Neutrophil (primary cell): ENCODE measurements around the gene NPPA.

ENCODE experiments used
- H3K27ac ChIP-seq: fragments of 200-600 bp; sonication (generic); 2 replicates; pipeline ENCODE4 v1.5.1; 2016; ENCODE audit warnings: mild to moderate bottlenecking, moderate library complexity
- H3K27me3 ChIP-seq: fragments of 200-600 bp; sonication (generic); 2 replicates; pipeline ENCODE4 v1.6.0; 2016; ENCODE audit warnings: mild to moderate bottlenecking
- H3K36me3 ChIP-seq: fragments of 200-600 bp; sonication (generic); 2 replicates; pipeline ENCODE4 v1.5.1; 2017
- H3K4me1 ChIP-seq, 2 experiments: fragments of 200-600 bp in 1 of 2; sonication (generic) in 1 of 2; 1 replicate in 1 of 2; 2 replicates in 1 of 2; pipeline versions ENCODE4 v1.5.1 to v1.6.1; 2013 to 2016; ENCODE audit warnings: low read depth in 1 of 2, low read length in 1 of 2, mild to moderate bottlenecking in 1 of 2, moderate library complexity in 1 of 2; ENCODE audit not compliant: control insufficient read depth in 1 of 2, insufficient read depth in 1 of 2
- H3K4me3 ChIP-seq, 2 experiments: fragments of 200-600 bp in 1 of 2; sonication (generic) in 1 of 2; 1 replicate in 1 of 2; 2 replicates in 1 of 2; pipeline ENCODE4 v1.5.1; 2013 to 2016; ENCODE audit warnings: low read depth in 1 of 2, low read length in 1 of 2, mild to moderate bottlenecking in 1 of 2, moderate library complexity in 1 of 2
- H3K9me3 ChIP-seq: fragments of 200-600 bp; sonication (generic); 2 replicates; pipeline ENCODE4 v1.5.1; 2016
- TF ChIP-seq, protein P1 (sequence below): fragments of 200-600 bp; sonication (generic); IDR thresholded peaks from 2 replicates; pipeline ENCODE4 v1.5.1; 2016; ENCODE audit warnings: antibody characterized with exemption

Gene NPPA

DNA sequence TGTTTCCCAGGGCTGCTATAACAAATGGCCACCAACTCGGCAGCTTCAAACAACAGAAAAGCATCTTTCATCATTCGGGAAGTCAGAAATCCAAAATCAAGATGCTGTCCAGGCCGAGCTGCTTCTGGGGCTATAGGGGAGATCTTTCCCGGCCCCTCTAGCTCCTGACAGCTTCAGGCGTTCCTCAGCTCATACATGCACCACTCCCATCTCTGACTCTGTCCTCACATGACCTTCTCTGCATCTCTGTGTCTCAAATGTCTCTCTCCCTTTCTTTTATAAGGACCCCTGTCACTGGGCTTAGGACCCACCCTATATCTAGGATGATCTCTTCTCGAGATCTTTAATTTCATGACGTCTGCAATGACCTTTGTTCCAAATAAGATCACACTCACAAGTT is 25.0 kb upstream of the NPPA start:
- no peak overlapping the region for H3K27ac ChIP-seq
- H3K36me3 ChIP-seq = no peaks in the 10 kb centered on the region
- H3K4me1 ChIP-seq = no peaks in the 10 kb centered on the region
- no peak overlapping the region for H3K4me3 ChIP-seq
- peaks cover 13% of the 10 kb centered on the region for H3K27me3 ChIP-seq
- TF ChIP-seq, protein P1, sequence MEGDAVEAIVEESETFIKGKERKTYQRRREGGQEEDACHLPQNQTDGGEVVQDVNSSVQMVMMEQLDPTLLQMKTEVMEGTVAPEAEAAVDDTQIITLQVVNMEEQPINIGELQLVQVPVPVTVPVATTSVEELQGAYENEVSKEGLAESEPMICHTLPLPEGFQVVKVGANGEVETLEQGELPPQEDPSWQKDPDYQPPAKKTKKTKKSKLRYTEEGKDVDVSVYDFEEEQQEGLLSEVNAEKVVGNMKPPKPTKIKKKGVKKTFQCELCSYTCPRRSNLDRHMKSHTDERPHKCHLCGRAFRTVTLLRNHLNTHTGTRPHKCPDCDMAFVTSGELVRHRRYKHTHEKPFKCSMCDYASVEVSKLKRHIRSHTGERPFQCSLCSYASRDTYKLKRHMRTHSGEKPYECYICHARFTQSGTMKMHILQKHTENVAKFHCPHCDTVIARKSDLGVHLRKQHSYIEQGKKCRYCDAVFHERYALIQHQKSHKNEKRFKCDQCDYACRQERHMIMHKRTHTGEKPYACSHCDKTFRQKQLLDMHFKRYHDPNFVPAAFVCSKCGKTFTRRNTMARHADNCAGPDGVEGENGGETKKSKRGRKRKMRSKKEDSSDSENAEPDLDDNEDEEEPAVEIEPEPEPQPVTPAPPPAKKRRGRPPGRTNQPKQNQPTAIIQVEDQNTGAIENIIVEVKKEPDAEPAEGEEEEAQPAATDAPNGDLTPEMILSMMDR = no peak
- H3K9me3 ChIP-seq = no peaks in the 10 kb centered on the region

DNA sequence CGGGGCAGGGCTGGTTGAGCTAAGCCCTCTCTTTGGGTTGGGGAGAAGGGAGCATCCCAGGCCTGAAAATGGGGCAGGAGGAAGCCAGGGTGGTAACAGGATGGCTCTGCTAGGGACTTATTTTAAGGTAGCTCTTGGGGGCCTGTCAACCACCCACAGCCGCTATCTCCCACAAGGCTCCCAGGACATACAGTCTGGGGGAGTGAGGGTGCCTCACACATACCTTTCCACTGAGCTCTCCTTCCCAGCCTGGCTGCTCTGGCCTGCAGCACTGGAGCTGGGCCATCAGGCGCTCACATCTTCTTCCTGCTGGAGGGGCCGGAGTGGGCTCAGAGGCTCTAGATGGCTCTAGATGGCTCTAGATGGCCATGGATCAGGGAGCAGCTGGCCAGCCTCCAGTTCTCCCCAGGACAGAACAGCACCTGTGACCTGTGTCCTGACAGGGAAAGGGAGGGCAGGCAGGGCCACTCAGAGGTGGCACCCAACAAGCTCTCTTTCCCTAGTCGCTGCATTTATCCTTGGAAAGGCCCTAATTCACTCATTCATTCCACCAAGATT is 22.1 kb upstream of the NPPA start:
- H3K9me3 ChIP-seq = no peaks in the 10 kb centered on the region
- TF ChIP-seq, protein P1 = no peak

DNA sequence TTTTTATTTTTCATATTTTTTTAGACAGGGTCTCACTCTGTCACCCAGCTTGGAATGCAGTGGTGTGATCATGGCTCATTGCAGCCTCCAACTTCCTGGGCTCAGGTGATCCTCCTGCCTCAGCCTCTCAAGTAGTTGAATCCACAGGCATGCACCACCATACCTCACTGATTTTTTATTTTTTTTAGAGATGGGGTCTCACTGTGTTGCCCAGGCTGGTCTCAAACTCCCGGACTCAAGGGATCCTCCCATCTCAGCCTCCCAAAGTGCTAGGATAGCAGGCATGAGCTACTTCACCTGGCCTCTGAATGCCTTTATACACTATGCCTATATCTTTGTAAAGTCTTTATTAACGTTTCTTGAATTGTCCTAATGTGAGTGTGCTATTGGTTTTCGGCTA is 21.5 kb upstream of the NPPA start:
- H3K9me3 ChIP-seq = no peaks in the 10 kb centered on the region
- no peak overlapping the region for H3K4me3 ChIP-seq
- H3K27ac ChIP-seq = no peak overlapping the region
- peaks cover 21% of the 10 kb centered on the region for H3K27me3 ChIP-seq
- no peaks in the 10 kb centered on the region for H3K36me3 ChIP-seq
- TF ChIP-seq, protein P1 = no peak
- H3K4me1 ChIP-seq = no peaks in the 10 kb centered on the region

More for the DNA sequence above, 22.1 kb upstream of the NPPA start:
- Histone ChIP-seq H3K4me3 (no peak overlapping the region), H3K27ac (no peak overlapping the region), H3K27me3 (peaks cover 16% of the 10 kb centered on the region), H3K4me1 (no peaks in the 10 kb centered on the region), H3K36me3 (no peaks in the 10 kb centered on the region)

DNA sequence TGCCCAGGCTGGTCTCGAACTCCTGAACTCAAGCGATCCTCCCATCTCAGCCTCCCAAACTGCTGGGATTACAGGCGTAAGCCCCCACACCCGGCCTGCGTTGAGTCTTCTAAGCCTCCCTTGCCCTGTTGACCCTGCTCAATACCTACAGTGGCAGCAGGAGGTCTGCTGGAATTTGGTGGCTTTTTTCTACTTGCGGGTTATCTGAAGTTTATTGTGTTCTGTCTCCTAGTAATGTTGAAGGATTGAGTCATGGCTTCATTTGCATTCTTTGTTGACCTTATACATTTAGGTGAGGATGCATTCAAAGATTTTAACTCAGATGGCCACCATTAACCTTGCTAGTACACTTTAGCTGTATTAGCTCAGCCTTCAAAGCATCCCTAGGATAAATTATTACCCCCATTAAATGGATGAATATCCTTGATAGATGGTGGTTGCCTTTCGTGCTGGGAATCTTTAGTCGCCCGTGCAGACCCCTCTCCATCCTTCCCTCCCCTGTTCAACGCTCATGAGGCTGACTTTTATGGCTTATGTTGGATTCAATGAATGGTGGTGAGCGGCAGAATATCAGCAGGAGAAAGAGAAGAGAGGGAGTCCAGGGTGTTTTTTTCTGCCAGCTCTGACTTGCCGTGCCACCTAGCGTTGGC is 20.9 kb upstream of the NPPA start:
- H3K27ac ChIP-seq = no peak overlapping the region
- H3K4me1 ChIP-seq = no peaks in the 10 kb centered on the region
- TF ChIP-seq, protein P1 = no peak
- no peaks in the 10 kb centered on the region for H3K9me3 ChIP-seq
- H3K36me3 ChIP-seq = no peaks in the 10 kb centered on the region
- H3K27me3 ChIP-seq = peaks cover 21% of the 10 kb centered on the region
- H3K4me3 ChIP-seq = no peak overlapping the region

GRCh38 chr1:11862890-11863289 is 15.3 kb upstream of the NPPA start:
- no peaks in the 10 kb centered on the region for H3K36me3 ChIP-seq
- no peaks in the 10 kb centered on the region for H3K9me3 ChIP-seq
- TF ChIP-seq, protein P1 = no peak
- no peaks in the 10 kb centered on the region for H3K4me1 ChIP-seq
- H3K27me3 ChIP-seq = peaks cover 63% of the 10 kb centered on the region
- no peak overlapping the region for H3K4me3 ChIP-seq
- H3K27ac ChIP-seq = no peak overlapping the region
